ENCODE measurements around the gene EPC2.

Gene EPC2

GRCh38 chr2:148696985-148697384 is 52.4 kb downstream of the EPC2 start:
- POLR2A ChIA-PET, result no interaction called here
- Histone ChIP-seq H3K27ac (ENCODE audit: extremely low read depth, low read depth, low read length) (no peak overlapping the region), H3K36me3 (ENCODE audit: control insufficient read depth in 2 of 2, insufficient read depth in 1 of 2, low read length in 2 of 2) (peaks cover 0 to 22% of the 10 kb centered on the region in 2 experiments; a peak in 1 of 3 replicates), H3K4me3 (ENCODE audit: low read depth, low read length) (no peak overlapping the region), H3K4me1 (ENCODE audit: control insufficient read depth, insufficient read depth, low read length) (no peaks in the 10 kb centered on the region), H3K9me3 (ENCODE audit: control insufficient read depth, insufficient read depth, low read depth, low read length) (no peaks in the 10 kb centered on the region)
- CTCF ChIA-PET, result no interaction called here
- no peak for TF ChIP-seq GLIS2 (tag by site-specific recombination; IDR thresholded peaks at IDR 0.05)
- no peak for TF ChIP-seq SETDB1 (IDR thresholded peaks at IDR 0.05; ENCODE audit: insufficient read length, low read length)
- no peak for TF ChIP-seq OVOL3 (tag by site-specific recombination; IDR thresholded peaks at IDR 0.05)
- no peak for TF ChIP-seq ZNF624 (tag by site-specific recombination; IDR thresholded peaks at IDR 0.05)
- TF ChIP-seq ZNF488 (tag by site-specific recombination; IDR thresholded peaks at IDR 0.05), result no peak
- no peak for TF ChIP-seq MZF1 (tag by site-specific recombination; IDR thresholded peaks at IDR 0.05; ENCODE audit: borderline replicate concordance)
- TF ChIP-seq ZNF645 (tag by site-specific recombination; IDR thresholded peaks at IDR 0.05), result no peak
- no peak for TF ChIP-seq ZNF202 (tag by site-specific recombination; IDR thresholded peaks at IDR 0.05; ENCODE audit: borderline replicate concordance)
- no peak for TF ChIP-seq SALL2 (tag by site-specific recombination; IDR thresholded peaks at IDR 0.05; ENCODE audit: borderline replicate concordance)
- no peak for TF ChIP-seq ZFP41 (tag by site-specific recombination; IDR thresholded peaks at IDR 0.05; ENCODE audit: borderline replicate concordance)
- TF ChIP-seq ZNF426 (tag by site-specific recombination; IDR thresholded peaks at IDR 0.05), result no peak
- TF ChIP-seq ZNF548 (tag by site-specific recombination; IDR thresholded peaks at IDR 0.05), result no peak
- no peak for TF ChIP-seq ZBTB44 (tag by site-specific recombination; IDR thresholded peaks at IDR 0.05)
- TF ChIP-seq MEIS1 (CRISPR knock-in tag; IDR thresholded peaks at IDR 0.05; ENCODE audit: borderline replicate concordance), result no peak
- TF ChIP-seq HOXA7 (CRISPR knock-in tag; IDR thresholded peaks at IDR 0.05; ENCODE audit: borderline replicate concordance), result no peak
- no peak for TF ChIP-seq HOXC10 (CRISPR knock-in tag; IDR thresholded peaks at IDR 0.05)
- no peak for TF ChIP-seq ZNF558 (tag by site-specific recombination; IDR thresholded peaks at IDR 0.05)

GRCh38 chr2:148699830-148700229 is 55.3 kb downstream of the EPC2 start:
- Histone ChIP-seq H3K27ac (ENCODE audit: extremely low read depth, low read depth, low read length) (no peak overlapping the region), H3K9me3 (ENCODE audit: control insufficient read depth, insufficient read depth, low read depth, low read length) (no peaks in the 10 kb centered on the region), H3K4me1 (ENCODE audit: control insufficient read depth, insufficient read depth, low read length) (no peaks in the 10 kb centered on the region), H3K36me3 (ENCODE audit: control insufficient read depth in 2 of 2, insufficient read depth in 1 of 2, low read length in 2 of 2) (peaks cover 0 to 8% of the 10 kb centered on the region in 2 experiments; a peak in 1 of 3 replicates), H3K4me3 (ENCODE audit: low read depth, low read length) (no peak overlapping the region)
- ChIA-PET CTCF (no interaction called here), POLR2A (no interaction called here)
- TF ChIP-seq ZNF529 (tag by site-specific recombination; IDR thresholded peaks at IDR 0.05; ENCODE audit: insufficient replicate concordance) (no peak), ZFHX2 (tag by site-specific recombination; conservative IDR thresholded peaks at IDR 0.05) (no peak), ZNF610 (tag by site-specific recombination; IDR thresholded peaks at IDR 0.05; ENCODE audit: borderline replicate concordance) (no peak), ZNF155 (tag by site-specific recombination; IDR thresholded peaks at IDR 0.05) (no peak), ZNF600 (tag by site-specific recombination; IDR thresholded peaks at IDR 0.05) (no peak), ZNF548 (tag by site-specific recombination; IDR thresholded peaks at IDR 0.05) (no peak), OVOL3 (tag by site-specific recombination; IDR thresholded peaks at IDR 0.05) (no peak), ZBTB10 (tag by site-specific recombination; IDR thresholded peaks at IDR 0.05) (no peak), ZBTB21 (tag by site-specific recombination; IDR thresholded peaks at IDR 0.05) (no peak), ZNF302 (tag by site-specific recombination; IDR thresholded peaks at IDR 0.05; ENCODE audit: low read depth) (no peak), PBX3 (CRISPR knock-in tag; IDR thresholded peaks at IDR 0.05) (no peak), ZNF133 (tag by site-specific recombination; IDR thresholded peaks at IDR 0.05) (no peak), KLF9 (tag by site-specific recombination; IDR thresholded peaks at IDR 0.05; ENCODE audit: low read depth) (no peak), ZNF549 (tag by site-specific recombination; IDR thresholded peaks at IDR 0.05) (no peak), ZNF658 (tag by site-specific recombination; IDR thresholded peaks at IDR 0.05) (no peak)

Data from HEK293 (cell line).